NCI-H2227 (cell line): ENCODE data around the gene IGF2.
"Not testable (repeated sequence)": the region's sequence is repeated elsewhere in the genome, so short reads cannot be mapped to it uniquely, and the experiment has no call there.

Experiments
- DNase-seq: peaks from one replicate; lab custom pipeline; 2025; ENCODE audit not compliant: unreplicated experiment; lab: John Stamatoyannopoulos, UW

Gene IGF2

GRCh38 chr11:2124736-2125484, 14.3 kb downstream of the IGF2 start:
- DNase-seq: not testable (repeated sequence)

- no peak for DNase-seq
These were observed 15.6 kb downstream of the IGF2 start for GRCh38 chr11:2123628-2123960.

- DNase-seq: no peak
These were observed 16.1 kb downstream of the IGF2 start for GRCh38 chr11:2122907-2123627.

DNA sequence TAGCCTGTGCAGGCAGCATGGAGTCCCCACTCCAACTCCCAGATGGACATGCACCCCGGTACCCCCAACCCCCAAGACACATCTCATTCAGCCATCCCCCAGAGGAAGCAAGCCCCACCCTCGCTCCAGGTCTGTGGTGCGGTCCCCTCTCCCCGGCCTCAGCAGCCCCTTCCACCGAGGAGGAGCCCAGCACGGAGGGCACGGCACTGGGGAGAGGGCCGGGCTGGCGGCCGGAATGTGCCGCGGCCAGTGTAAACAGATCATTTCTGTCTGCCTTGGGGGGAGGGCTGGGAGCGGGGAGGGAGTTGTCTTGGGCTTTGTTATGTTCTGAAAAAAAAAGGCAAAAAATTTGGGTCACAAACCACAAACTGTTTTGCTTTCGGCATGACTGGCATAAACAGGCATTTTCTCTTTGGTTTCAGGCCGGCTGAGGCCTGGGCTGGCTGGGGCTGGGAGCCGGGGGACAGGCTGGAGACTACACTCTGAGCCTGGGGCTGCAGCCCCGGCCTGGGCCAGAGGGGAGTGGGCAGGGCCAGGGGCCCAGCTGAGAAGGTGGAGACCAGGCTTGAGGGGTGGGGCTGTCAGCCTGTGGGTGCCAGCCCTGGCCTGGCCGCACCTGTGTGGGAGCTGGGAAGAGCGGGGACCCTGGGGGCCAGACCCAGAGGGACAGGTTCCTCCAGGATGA, 16.8 kb downstream of the IGF2 start:
- DNase-seq: no peak

GRCh38 chr11:2121227-2122130, 17.7 kb downstream of the IGF2 start:
- DNase-seq: no peak

DNA sequence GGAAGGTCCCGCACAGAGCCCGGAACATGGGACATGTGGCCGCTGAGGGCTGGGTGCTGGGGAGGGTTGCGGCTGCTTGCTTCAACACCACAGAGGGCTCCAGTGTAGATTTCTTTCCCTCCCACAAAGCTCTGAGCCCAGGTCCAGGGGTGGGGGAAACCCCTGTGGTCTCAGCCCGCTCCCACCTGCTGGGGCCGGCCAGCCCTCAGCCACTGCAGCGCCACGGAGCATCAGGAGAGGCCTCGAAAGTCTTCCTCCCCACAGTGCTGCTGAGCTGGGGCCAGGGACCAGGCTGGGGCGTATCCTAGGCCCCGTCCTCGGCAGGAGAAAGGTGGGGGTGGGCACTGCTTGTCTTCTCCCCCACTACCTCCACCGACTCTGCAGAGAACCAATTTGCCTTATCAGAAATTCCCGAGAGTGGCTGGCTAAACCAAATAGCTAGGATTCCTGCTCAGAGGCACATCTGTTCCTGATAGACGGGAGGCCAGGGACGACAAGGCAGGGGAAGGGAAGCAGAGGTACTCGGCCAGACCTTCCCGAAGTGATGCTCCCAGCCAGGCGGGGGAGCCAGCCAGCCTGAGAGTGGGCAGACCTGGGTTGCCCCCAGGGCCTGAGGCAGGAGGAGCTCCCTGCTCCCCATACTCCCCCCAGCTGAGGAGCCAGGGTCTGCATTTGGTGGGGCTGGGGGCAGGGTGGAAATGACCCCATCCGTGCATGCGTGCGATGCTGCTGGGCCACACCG, 18.7 kb downstream of the IGF2 start:
- no peak for DNase-seq

DNA sequence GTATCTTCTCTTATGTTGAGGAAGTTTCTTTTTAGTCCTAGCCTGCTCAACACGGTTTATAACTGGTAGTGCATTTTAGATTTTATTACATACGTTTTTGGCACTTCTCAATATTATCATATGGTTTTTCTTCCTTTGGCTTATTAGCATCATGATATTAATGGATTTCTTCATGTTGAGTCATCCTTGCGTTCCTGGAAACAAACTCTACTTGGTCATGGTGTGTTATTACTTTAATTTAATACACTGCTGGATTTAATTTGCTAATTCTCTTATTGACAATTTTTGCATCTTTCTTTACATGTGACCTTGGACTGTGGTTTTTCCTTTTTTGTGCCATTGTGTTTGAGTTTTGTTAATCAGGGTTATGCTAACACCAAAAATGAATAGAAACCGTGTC, 20.5 kb downstream of the IGF2 start:
- no peak for DNase-seq

DNA sequence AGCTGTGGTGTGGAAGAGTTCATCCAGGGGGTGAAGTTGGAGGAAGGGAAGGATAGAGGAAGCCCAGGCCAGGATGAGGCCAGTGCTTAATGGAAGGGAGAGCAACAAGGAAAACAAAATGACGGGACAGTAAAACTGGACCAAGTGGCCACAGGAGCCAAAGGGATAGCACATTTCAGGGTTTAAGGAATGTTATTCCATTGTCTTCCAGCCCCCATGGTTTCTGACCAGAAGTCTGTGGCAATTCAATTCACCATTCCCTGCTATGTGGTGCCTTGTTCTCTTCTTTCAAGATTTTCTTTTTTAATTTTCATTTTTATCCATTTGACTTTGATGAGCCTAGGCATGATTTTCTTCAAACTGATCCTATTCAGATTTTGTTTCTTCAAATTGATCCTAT, 22.5 kb downstream of the IGF2 start:
- no peak for DNase-seq

DNA sequence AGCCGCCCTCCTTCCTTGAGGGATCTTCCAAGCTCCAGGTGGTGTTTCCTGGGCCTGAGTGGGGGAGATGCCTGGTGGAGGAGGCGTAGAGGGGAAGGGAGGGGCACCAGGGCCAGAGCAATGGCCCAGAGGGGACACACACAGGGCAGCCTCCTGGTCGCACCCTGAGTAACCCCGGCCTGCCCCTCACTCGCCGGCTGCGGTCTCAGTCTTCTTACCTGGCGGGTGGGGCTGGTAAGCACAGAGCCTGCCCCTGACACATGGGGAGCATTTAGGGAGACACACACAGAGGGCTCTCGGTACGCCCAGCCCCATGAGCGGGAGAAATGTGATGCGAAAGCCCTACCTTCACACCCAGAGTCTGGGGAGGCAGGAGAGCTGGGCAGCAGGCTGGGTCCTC, 23.9 kb downstream of the IGF2 start:
- DNase-seq: no peak

- no peak for DNase-seq
These were observed 24.6 kb downstream of the IGF2 start for GRCh38 chr11:2114430-2115241.

- DNase-seq: no peak
These were observed 25.4 kb downstream of the IGF2 start for GRCh38 chr11:2113776-2114175.

DNA sequence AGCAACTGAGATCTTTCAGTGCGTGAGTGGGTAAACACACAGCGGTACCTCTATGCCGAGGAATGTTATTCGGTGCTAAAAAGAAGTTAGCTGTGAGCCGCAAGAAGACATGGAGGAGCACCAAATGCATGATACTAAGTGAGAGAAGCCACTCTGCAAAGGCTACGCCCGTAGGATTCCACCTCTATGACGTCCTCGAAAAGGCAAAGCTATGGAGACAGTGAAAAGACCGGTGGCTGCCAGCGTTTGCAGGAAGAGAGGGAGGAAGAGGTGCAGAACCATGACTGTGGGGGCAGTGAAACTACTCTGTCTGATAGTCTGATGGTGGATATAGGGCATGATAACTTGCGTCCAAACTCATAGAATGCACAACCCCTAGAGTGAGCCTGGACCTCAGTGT, 28.7 kb downstream of the IGF2 start:
- DNase-seq: no peak

GRCh38 chr11:2109541-2110019, 29.6 kb downstream of the IGF2 start:
- no peak for DNase-seq

DNA sequence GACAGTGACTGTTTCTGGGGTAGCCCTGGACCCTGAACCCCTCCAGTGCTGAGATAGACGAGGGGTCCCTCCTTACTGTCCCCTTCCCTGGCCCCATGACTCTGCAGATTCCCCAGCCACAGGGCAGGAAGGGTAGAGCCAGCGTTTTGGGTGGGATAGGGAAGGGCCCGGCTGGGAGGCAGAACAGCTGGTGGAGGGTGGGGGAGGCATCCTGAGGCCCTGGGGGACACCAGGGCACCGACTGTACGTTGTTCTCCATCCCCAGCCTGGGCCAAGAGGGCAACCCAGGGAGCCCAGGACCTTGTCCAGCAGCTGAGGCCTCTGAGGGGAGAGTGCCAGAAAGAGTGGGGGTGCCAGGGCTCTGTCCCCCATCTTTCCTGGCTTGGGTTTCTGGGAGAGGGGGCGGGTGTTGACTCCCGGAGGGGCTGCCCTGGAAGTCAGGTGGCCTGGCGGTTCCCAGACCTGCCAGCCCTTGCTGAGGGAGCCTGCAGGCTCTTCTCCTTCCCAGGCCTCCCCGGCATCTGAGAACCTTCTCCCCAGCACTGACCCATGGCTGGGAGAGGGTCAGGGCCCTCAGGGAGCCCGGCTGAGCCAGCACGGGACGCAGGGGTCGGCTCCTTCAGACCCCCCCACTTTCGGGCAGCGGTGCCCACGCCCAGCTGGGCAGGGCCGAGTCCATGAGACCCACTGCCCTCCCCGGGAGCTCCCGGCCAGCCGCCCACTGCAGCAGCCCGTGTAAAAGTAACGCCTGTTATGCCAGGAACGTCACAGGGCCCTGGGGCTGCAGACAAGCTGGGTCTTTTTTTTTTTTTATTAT, 30.3 kb downstream of the IGF2 start:
- no peak for DNase-seq

DNA sequence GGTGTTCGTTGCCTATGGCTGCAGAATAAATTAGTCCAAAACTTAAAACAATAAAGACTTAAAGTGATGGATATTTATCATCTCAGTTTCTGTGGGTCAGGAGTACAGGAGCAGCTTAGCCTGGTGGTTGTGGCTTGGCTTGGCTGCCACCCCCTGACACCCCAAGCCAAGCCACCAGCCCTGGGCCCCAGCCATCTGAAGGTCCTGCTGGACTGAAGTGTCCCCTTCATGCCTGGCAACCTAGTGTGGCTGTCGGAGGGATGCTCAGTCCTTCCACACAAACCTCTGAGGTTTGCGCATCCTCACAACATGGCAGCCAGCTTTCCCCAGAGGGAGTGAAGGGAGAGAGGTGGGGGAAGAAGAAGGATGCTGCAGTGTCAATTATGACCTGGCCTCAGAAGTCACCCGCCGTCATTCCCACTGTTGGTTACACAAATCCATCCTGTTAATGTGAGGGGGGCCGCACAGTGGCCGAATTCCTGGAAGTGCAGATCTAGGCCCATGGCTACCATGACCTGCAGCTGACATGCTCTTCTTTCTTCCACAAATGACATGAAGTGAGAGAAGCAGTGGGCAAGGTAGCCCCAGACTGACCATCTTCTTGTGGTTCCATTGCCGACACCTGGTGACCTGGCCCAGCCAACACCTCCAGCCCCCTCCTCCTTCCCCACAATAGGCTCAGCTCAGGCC, 31.1 kb downstream of the IGF2 start:
- no peak for DNase-seq

DNA sequence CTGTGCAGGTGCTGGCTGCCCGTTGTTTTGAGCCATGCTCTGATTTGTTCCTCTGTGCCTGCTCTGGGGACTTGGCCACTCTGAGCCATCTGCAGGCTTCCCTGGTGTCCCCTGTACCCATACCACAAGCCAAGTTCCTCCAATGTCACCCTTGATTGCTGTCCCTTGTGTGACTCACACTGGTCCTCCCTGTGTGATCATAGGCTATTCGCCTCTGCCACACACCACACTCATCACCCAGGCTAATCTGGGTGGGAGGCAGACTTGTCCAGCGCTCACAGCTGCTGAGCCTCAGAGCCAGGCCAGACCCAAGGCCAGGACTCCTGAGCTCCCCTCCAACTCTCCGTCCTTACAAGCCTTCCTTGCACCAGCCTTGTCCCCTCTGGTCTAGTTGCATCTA, 31.7 kb downstream of the IGF2 start:
- no peak for DNase-seq

- no peak for DNase-seq
These were observed 32.5 kb downstream of the IGF2 start for GRCh38 chr11:2106583-2107209.

GRCh38 chr11:2105511-2105910, 33.7 kb downstream of the IGF2 start:
- no peak for DNase-seq
